MM.1S (cell line): ENCODE data around the gene AP3D1.

ENCODE experiments used
- DNase-seq: peaks from one replicate; pipeline ENCODE4 v3.0.0-alpha.2; 2015
- H2AFZ ChIP-seq: fragments of 300-600 bp; sonication (generic); 2 replicates; pipeline ENCODE4 v1.6.0; 2016; ENCODE audit warnings: antibody characterized with exemption, low read length
- H3F3A ChIP-seq: fragments of 300-600 bp; sonication (generic); 2 replicates; pipeline ENCODE4 v1.6.1; 2016; ENCODE audit warnings: mild to moderate bottlenecking, antibody characterized with exemption, low read length, moderate library complexity, mixed read lengths; ENCODE audit not compliant: insufficient read depth
- H3K27ac ChIP-seq: fragments of 300-600 bp; sonication (generic); 2 replicates; pipeline ENCODE4 v1.5.1; 2016; ENCODE audit warnings: mild to moderate bottlenecking, low read length
- H3K27me3 ChIP-seq: fragments of 300-600 bp; sonication (generic); replicated peaks from 2 replicates; pipeline ENCODE4 v1.6.0; 2016; ENCODE audit warnings: low read length; ENCODE audit not compliant: insufficient read depth
- H3K36me3 ChIP-seq: fragments of 300-600 bp; sonication (generic); replicated peaks from 2 replicates; pipeline ENCODE4 v1.6.1; 2016; ENCODE audit warnings: mild to moderate bottlenecking, low read length, mixed read lengths; ENCODE audit not compliant: insufficient read depth
- H3K4me1 ChIP-seq: fragments of 300-600 bp; sonication (generic); 2 replicates; pipeline ENCODE4 v1.6.1; 2016; ENCODE audit warnings: low read length, mixed read lengths
- H3K4me2 ChIP-seq: fragments of 300-600 bp; sonication (generic); 2 replicates; pipeline ENCODE4 v1.6.0; 2016; ENCODE audit warnings: low read depth, low read length
- H3K4me3 ChIP-seq: fragments of 300-600 bp; sonication (generic); 2 replicates; pipeline ENCODE4 v1.5.1; 2016; ENCODE audit warnings: low read length, mixed read lengths
- H3K79me2 ChIP-seq: fragments of 300-600 bp; sonication (generic); 2 replicates; pipeline ENCODE4 v1.6.1; 2016; ENCODE audit warnings: mixed run types, low read length, mixed read lengths
- H3K9ac ChIP-seq: fragments of 300-600 bp; sonication (generic); 2 replicates; pipeline ENCODE4 v1.6.1; 2016; ENCODE audit warnings: low read length, mixed read lengths
- H3K9me2 ChIP-seq: fragments of 300-600 bp; sonication (generic); replicated peaks from 2 replicates; pipeline ENCODE4 v1.6.1; 2016; ENCODE audit warnings: mild to moderate bottlenecking, low read length, mixed read lengths; ENCODE audit not compliant: insufficient read depth
- H3K9me3 ChIP-seq: fragments of 300-600 bp; sonication (generic); replicated peaks from 2 replicates; pipeline ENCODE4 v1.6.1; 2016; ENCODE audit warnings: mild to moderate bottlenecking, low read length, mixed read lengths; ENCODE audit not compliant: insufficient read depth
- H4K20me1 ChIP-seq: fragments of 300-600 bp; sonication (generic); 2 replicates; pipeline ENCODE4 v1.6.1; 2016; ENCODE audit warnings: mild to moderate bottlenecking, low read length, moderate library complexity, mixed read lengths; ENCODE audit not compliant: insufficient read depth
- CTCF ChIP-seq: fragments of 300-600 bp; sonication (generic); IDR thresholded peaks from 2 replicates; pipeline ENCODE4 v1.5.1; 2016; ENCODE audit warnings: antibody characterized with exemption, low read length, mixed read lengths
- EZH2 ChIP-seq: fragments of 300-600 bp; sonication (generic); optimal IDR thresholded peaks from 2 replicates; pipeline ENCODE3; 2017; ENCODE audit warnings: low read depth, mild to moderate bottlenecking, antibody characterized with exemption, low read length, mixed read lengths
- EZH2phosphoT487 ChIP-seq: fragments of 300-600 bp; sonication (generic); IDR thresholded peaks from 2 replicates; pipeline ENCODE4 v1.6.1; 2018; ENCODE audit warnings: antibody characterized with exemption, low read length

The AP3D1 gene

DNA sequence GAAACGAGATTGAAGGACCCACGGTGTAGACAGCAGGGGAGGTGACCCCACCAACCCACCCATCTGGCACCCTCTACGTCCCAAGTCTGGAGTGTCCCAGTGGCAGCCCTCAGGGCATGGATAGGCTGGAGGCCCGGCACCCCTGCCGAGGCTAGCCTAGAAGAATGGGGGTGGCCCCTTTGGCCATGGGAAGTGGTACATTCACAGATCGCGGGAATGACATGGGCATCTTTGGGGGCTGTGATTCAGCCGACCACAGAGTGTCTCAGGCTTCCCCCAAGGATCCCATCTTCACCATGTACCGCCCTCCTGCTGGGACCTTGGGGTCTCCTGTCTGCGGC lies 89.0 kb downstream of the AP3D1 start:
- H3K4me2 ChIP-seq, result peak overlapping the region; percentile 76
- TF ChIP-seq CTCF (no peak; the same call in 1 of the 2 replicates), EZH2phosphoT487 (no peak), EZH2 (no peak)
- peak overlapping the region; percentile 77; the same call in 1 of the 2 replicates for H3K27ac ChIP-seq
- H3K4me1 ChIP-seq, result peaks cover 15% of the 10 kb centered on the region
- H3K36me3 ChIP-seq, result no peaks in the 10 kb centered on the region
- no peaks in the 10 kb centered on the region for H3K9me3 ChIP-seq
- peak overlapping the region; percentile 82 for H3K4me3 ChIP-seq
- H3F3A ChIP-seq, result peaks cover 22% of the 10 kb centered on the region
- H2AFZ ChIP-seq, result peak overlapping the region; percentile 69; the same call in 1 of the 2 replicates
- no peaks in the 10 kb centered on the region for H3K9me2 ChIP-seq
- DNase-seq, result no peak
- H3K9ac ChIP-seq, result peak overlapping the region; percentile 83
- peaks cover 17% of the 10 kb centered on the region for H3K79me2 ChIP-seq
- no peaks in the 10 kb centered on the region for H4K20me1 ChIP-seq
- no peaks in the 10 kb centered on the region for H3K27me3 ChIP-seq

DNA sequence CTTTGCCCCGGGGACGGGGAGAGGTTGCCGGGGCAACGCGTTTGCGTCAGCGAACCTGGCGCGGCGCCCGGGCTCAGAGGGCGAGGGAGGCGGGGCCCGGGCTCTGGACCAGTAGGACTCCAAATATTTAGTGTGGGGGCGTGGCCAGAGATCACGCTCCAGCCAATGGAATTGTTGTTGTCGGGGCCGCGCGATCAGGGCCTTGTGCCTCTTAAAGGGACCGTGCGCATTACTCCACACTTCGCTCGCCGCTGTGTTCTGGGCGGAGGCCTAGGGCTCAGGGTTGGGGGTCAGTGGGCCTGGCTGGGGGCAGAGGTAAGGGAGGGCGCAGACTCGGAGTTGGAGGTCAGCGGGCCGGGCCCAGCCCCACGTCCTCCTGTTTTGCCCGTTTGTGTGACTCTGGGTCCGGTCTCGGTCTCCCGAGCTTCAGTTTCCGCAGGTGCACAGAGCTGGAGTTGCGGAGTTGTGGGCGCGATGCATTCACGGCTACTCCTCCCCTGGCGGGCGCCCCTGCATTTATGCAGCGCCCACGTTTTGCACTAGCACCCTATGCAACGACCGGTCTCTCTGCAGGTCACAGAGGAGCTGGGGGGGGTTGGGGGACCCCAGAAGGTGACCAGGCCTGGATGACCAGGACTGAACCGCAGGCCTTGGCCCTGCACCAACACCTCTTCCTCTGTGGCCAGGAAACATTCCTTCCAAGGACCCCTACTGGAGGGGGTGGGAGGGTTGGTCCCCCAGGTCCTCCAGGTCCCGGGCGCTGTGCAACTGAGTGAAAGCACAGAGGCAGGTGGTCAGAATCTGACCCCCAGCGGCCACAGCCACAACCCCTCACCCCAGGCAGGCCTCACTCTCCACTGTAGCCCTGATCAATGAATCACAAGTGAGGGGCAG lies 89.6 kb downstream of the AP3D1 start:
- TF ChIP-seq EZH2phosphoT487, result no peak
- peak; percentile 17; the same call in 1 of the 2 replicates for TF ChIP-seq CTCF
- TF ChIP-seq EZH2, result no peak
- H3K4me2 ChIP-seq, result peak overlapping the region; percentile 76
- peaks cover 17% of the 10 kb centered on the region for H3K79me2 ChIP-seq
- peak overlapping the region; percentile 77 for H3K27ac ChIP-seq
- no peaks in the 10 kb centered on the region for H4K20me1 ChIP-seq
- no peaks in the 10 kb centered on the region for H3K36me3 ChIP-seq
- DNase-seq, result peak; percentile 100
- H3K9me3 ChIP-seq, result no peaks in the 10 kb centered on the region
- H3K4me1 ChIP-seq, result peaks cover 17% of the 10 kb centered on the region
- peak overlapping the region; percentile 82 for H3K4me3 ChIP-seq
- peak overlapping the region; percentile 83 for H3K9ac ChIP-seq
- peak overlapping the region; percentile 69 for H2AFZ ChIP-seq
- H3K9me2 ChIP-seq, result no peaks in the 10 kb centered on the region
- H3F3A ChIP-seq, result peaks cover 23% of the 10 kb centered on the region
- H3K27me3 ChIP-seq, result no peaks in the 10 kb centered on the region

DNA sequence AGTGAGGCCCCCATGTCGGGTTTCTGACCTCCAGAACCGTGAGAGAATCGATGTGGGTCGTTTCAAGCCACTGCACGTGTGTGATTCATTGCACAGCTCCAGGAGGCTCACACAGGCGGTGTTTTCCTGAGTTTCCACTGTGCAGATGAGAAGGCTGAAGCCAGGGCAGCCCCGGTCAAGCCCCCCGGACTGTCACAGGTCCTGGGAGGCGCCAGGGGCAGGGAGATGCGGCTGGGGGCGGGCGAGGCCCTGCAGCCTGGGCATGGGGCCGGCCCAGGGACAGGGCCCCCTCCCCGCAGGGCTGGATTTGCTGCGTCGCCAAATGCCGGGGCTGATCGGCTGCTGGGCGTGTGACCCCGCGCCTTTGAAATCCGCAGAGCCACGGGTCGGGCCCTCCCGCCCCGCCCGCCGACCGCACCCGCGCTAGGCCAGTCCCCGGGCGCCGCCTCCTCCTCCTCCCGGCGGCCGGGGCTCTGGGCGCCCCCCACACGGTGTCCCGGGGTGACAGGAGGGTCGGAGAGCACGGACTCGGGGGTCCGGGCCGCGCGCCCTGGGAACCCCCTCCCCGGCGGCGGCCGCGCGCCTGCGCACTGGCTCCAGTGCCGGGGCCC lies 90.4 kb downstream of the AP3D1 start:
- Histone ChIP-seq H3K4me1 (peaks cover 22% of the 10 kb centered on the region), H3K9ac (peak overlapping the region; percentile 83), H4K20me1 (no peaks in the 10 kb centered on the region), H3K79me2 (peaks cover 17% of the 10 kb centered on the region), H3F3A (peaks cover 23% of the 10 kb centered on the region), H3K27ac (peak overlapping the region; percentile 77), H3K9me2 (no peaks in the 10 kb centered on the region), H3K27me3 (no peaks in the 10 kb centered on the region), H2AFZ (peak overlapping the region; percentile 17), H3K36me3 (no peaks in the 10 kb centered on the region), H3K4me2 (peak overlapping the region; percentile 76), H3K9me3 (no peaks in the 10 kb centered on the region), H3K4me3 (peak overlapping the region; percentile 80)
- TF ChIP-seq EZH2phosphoT487 (no peak), EZH2 (no peak)
- DNase-seq, result peak; percentile 80
